IMR-90 (cell line): ENCODE results near the gene ERICH6. TPM values are rescaled to one million over a fixed set of nuclear protein-coding genes. Genes with fewer than 3 reads are reported as not detected.

Experiments
- ATAC-seq: fragments of 200-7000 bp; cut with Tn5 transposase; 2 replicates; pipeline ENCODE4 v1.9.1; 2020; ENCODE audit warnings: low read depth, mild to moderate bottlenecking, moderate library complexity
- BruUV-seq: library from RNA; stranded (reverse); fragments of 400-500 nt; replicated peaks from 2 replicates; lab custom pipeline; 2021; lab: Mats Ljungman, UMichigan
- CTCF ChIA-PET: fragments of 300-600 bp; formaldehyde crosslinking; extraction: SDS; loops from one replicate; lab custom pipeline; 2021; ENCODE audit warnings: antibody characterized with exemption; lab: Yijun Ruan, JAX
- POLR2A ChIA-PET: fragments of 300-600 bp; sonication (Branson Sonifier 250); formaldehyde crosslinking; loops from one replicate; lab custom pipeline; 2022; ENCODE audit warnings: antibody characterized with exemption; ENCODE audit not compliant: unreplicated experiment; lab: Charles Lee
- DNase-seq: peaks from one replicate; pipeline ENCODE4 v3.0.0; 2013
- H2AFZ ChIP-seq: replicated peaks from 2 replicates; pipeline ENCODE3; 2013; ENCODE audit warnings: low read length, mild to moderate bottlenecking; ENCODE audit not compliant: poor library complexity
- H2AK5ac ChIP-seq: 2 replicates; pipeline ENCODE4 v1.6.1; 2013; ENCODE audit warnings: low read depth, low read length, inconsistent platforms
- H2AK9ac ChIP-seq: replicated peaks from 2 replicates; pipeline ENCODE3; 2013; ENCODE audit warnings: mild to moderate bottlenecking, low read depth, low read length, moderate library complexity; ENCODE audit not compliant: poor library complexity
- H2BK120ac ChIP-seq: 2 replicates; pipeline ENCODE4 v1.6.1; 2013; ENCODE audit warnings: low read depth, low read length, inconsistent platforms
- H2BK15ac ChIP-seq: 3 replicates; pipeline ENCODE4 v1.6.1; 2013; ENCODE audit warnings: low read depth, low read length, inconsistent platforms
- H2BK20ac ChIP-seq: 2 replicates; pipeline ENCODE4 v1.6.1; 2013; ENCODE audit warnings: low read depth, mild to moderate bottlenecking, inconsistent platforms, low read length, moderate library complexity
- H2BK5ac ChIP-seq: 2 replicates; pipeline ENCODE4 v1.6.1; 2013; ENCODE audit warnings: mild to moderate bottlenecking, low read depth, low read length, inconsistent platforms; ENCODE audit not compliant: poor library complexity, severe bottlenecking
- H3K14ac ChIP-seq: replicated peaks from 2 replicates; pipeline ENCODE4 v1.6.1; 2013; ENCODE audit warnings: low read depth, low read length, inconsistent platforms
- H3K18ac ChIP-seq: 2 replicates; pipeline ENCODE4 v1.6.1; 2013; ENCODE audit warnings: low read depth, low read length, control low read depth
- H3K23ac ChIP-seq: 2 replicates; pipeline ENCODE4 v1.6.1; 2013; ENCODE audit warnings: low read depth, low read length, inconsistent platforms
- H3K27ac ChIP-seq: 2 replicates; pipeline ENCODE4 v1.5.1; 2013; ENCODE audit warnings: mild to moderate bottlenecking, control low read depth, low read length; ENCODE audit not compliant: insufficient read depth
- H3K27me3 ChIP-seq: 2 replicates; pipeline ENCODE4 v1.6.1; 2013; ENCODE audit warnings: low read length; ENCODE audit not compliant: control insufficient read depth, insufficient read depth
- H3K36me3 ChIP-seq: 2 replicates; pipeline ENCODE4 v1.6.1; 2013; ENCODE audit warnings: low read length, mixed read lengths; ENCODE audit not compliant: control insufficient read depth, insufficient read depth
- H3K4ac ChIP-seq: 2 replicates; pipeline ENCODE4 v1.6.1; 2013; ENCODE audit warnings: low read depth, low read length, inconsistent platforms
- H3K4me1 ChIP-seq: 2 replicates; pipeline ENCODE4 v1.6.1; 2013; ENCODE audit warnings: low read length, mixed read lengths; ENCODE audit not compliant: control insufficient read depth, insufficient read depth
- H3K4me2 ChIP-seq: 2 replicates; pipeline ENCODE4 v1.6.1; 2013; ENCODE audit warnings: low read depth, mild to moderate bottlenecking, control low read depth, low read length, moderate library complexity
- H3K4me3 ChIP-seq: 2 replicates; pipeline ENCODE4 v1.5.1; 2013; ENCODE audit warnings: low read depth, mild to moderate bottlenecking, control low read depth, low read length, moderate library complexity; ENCODE audit not compliant: insufficient read depth
- H3K56ac ChIP-seq: 2 replicates; pipeline ENCODE4 v1.6.1; 2013; ENCODE audit warnings: low read length, inconsistent platforms; ENCODE audit not compliant: insufficient read depth; ENCODE audit errors: extremely low read depth
- H3K79me1 ChIP-seq, 2 experiments: 2 replicates each; pipeline ENCODE4 v1.6.1; 2013; ENCODE audit warnings: low read length in 2 of 2, inconsistent platforms in 1 of 2, low read depth in 1 of 2
- H3K9ac ChIP-seq: 2 replicates; pipeline ENCODE4 v1.6.1; 2013; ENCODE audit warnings: low read depth, low read length, control low read depth
- H3K9me1 ChIP-seq: 2 replicates; pipeline ENCODE4 v1.6.1; 2013; ENCODE audit warnings: low read length, inconsistent platforms; ENCODE audit not compliant: insufficient read depth
- H3K9me3 ChIP-seq: 2 replicates; pipeline ENCODE4 v1.6.1; 2013; ENCODE audit warnings: low read length; ENCODE audit not compliant: control insufficient read depth, insufficient read depth
- H4K20me1 ChIP-seq: 2 replicates; pipeline ENCODE4 v1.6.1; 2013; ENCODE audit warnings: low read length, inconsistent platforms; ENCODE audit not compliant: insufficient read depth
- H4K5ac ChIP-seq: 2 replicates; pipeline ENCODE4 v1.6.1; 2013; ENCODE audit warnings: mild to moderate bottlenecking, low read depth, low read length, control low read depth
- H4K8ac ChIP-seq, 2 experiments: 2 replicates each; pipeline ENCODE4 v1.6.1; 2013; ENCODE audit warnings: low read depth in 2 of 2, low read length in 2 of 2, control low read depth in 1 of 2, inconsistent platforms in 1 of 2
- H4K91ac ChIP-seq: 2 replicates; pipeline ENCODE4 v1.6.1; 2013; ENCODE audit warnings: low read depth, low read length, inconsistent platforms; ENCODE audit not compliant: insufficient read depth
- MAFK ChIP-seq: IDR thresholded peaks from 2 replicates; pipeline ENCODE4 v1.6.1; 2012; ENCODE audit warnings: low read depth, low read length, improper control_type of control experiment
- MXI1 ChIP-seq: IDR thresholded peaks from 2 replicates; pipeline ENCODE4 v1.6.1; 2012; ENCODE audit warnings: low read depth, mild to moderate bottlenecking, low read length, moderate library complexity, borderline replicate concordance
- POLR2A ChIP-seq: IDR thresholded peaks from 2 replicates; pipeline ENCODE4 v1.6.1; 2012; ENCODE audit warnings: mild to moderate bottlenecking, low read depth, low read length
- RCOR1 ChIP-seq: IDR thresholded peaks from 2 replicates; pipeline ENCODE4 v1.6.1; 2012; ENCODE audit warnings: mild to moderate bottlenecking, low read length, improper control_type of control experiment; ENCODE audit not compliant: insufficient replicate concordance
- RFX5 ChIP-seq: IDR thresholded peaks from 2 replicates; pipeline ENCODE4 v1.8.0; 2012; ENCODE audit warnings: low read depth, mild to moderate bottlenecking, low read length, moderate library complexity
- WGBS, 2 experiments: methylation state at CpG; one replicate each; pipeline versions ENCODE4 v1.1.5 to v1.1.7; 2013; ENCODE audit warnings: missing lambda C conversion rate in 2 of 2; ENCODE audit not compliant: insufficient read length in 1 of 2; ENCODE audit errors: extremely low coverage in 2 of 2; 5-methylcytosine and 5-hydroxymethylcytosine counted together
- dilution Hi-C: fragments of 300-500 bp; cut with HindIII; formaldehyde crosslinking; loops from one replicate; pipeline ENCODE4 v1.14.3; 2018; ENCODE audit warnings: low sequenced_read_pairs; ENCODE audit not compliant: unreplicated experiment
- in situ Hi-C: fragments of 300-500 bp; cut with MboI; formaldehyde crosslinking; loops from 3 replicates; pipeline ENCODE4 v1.14.3; 2019; ENCODE audit warnings: low sequenced_read_pairs, inconsistent platforms, mixed read lengths
- intact Hi-C: fragments of 100-400 bp; cut with micrococcal nuclease; formaldehyde crosslinking; loops from 2 replicates; pipeline ENCODE4 v1.10.0; 2022
- polyA plus RNA-seq, 3 experiments: library from polyadenylated mRNA; depleted of rRNA; stranded (reverse); fragments of >200 nt; gene quantifications; 2 replicates each; pipeline ENCODE4 v1.2.3, GENCODE V29; 2012; ENCODE audit warnings: low replicate concordance in 1 of 3
- total RNA-seq: library from RNA; depleted of rRNA; stranded (reverse); fragments of >200 nt; gene quantifications from 2 replicates; pipeline ENCODE4 v1.2.3, GENCODE V29; 2012

Gene ERICH6
- total and polyA plus RNA-seq, 2 of the 4 experiments (the other 2 are of a cell fraction), result under 0.01 TPM; not detected in 1

GRCh38 chr3:150729682-150730360 lies 26.1 kb upstream of the ERICH6 start:
- TF ChIP-seq RCOR1, result no peak
- TF ChIP-seq RFX5, result no peak
- no peak for TF ChIP-seq MXI1
- TF ChIP-seq MAFK, result no peak
- no peak for TF ChIP-seq POLR2A
- Histone ChIP-seq H3K4ac (no peak overlapping the region), H3K79me1 (no peaks in the 10 kb centered on the region), H2BK15ac (no peak overlapping the region), H2BK5ac (no peak overlapping the region), H3K4me3 (no peak overlapping the region), H3K14ac (no peak overlapping the region), H3K27me3 (no peaks in the 10 kb centered on the region), H3K23ac (no peak overlapping the region), H3K9me3 (no peaks in the 10 kb centered on the region), H4K5ac (no peak overlapping the region), H3K18ac (no peak overlapping the region), H2BK20ac (no peak overlapping the region), H2AK9ac (no peak overlapping the region), H4K8ac (no peak overlapping the region), H3K56ac (no peak overlapping the region), H4K91ac (no peak overlapping the region), H3K27ac (no peak overlapping the region), H2BK120ac (no peak overlapping the region), H2AK5ac (no peak overlapping the region), H3K36me3 (no peaks in the 10 kb centered on the region), H2AFZ (no peak overlapping the region), H3K9ac (no peak overlapping the region), H3K4me2 (no peak overlapping the region), H4K20me1 (no peaks in the 10 kb centered on the region), H3K9me1 (no peaks in the 10 kb centered on the region), H3K4me1 (no peaks in the 10 kb centered on the region)
- dilution Hi-C loops, result no loop called here
- WGBS, 2 experiments, result 88% methylated on average over 7 of the region's 9 CpGs; no CpG with 5 or more reads in 1 of the 2 experiments
- in situ Hi-C loops, result loop anchor here (10.0 kb wide), 1 partner anchor 415 kb away; no protein-coding TSS in a partner anchor
- CTCF ChIA-PET, result interaction anchor here (0.6 to 1.5 kb wide), 3 partner anchors 8 to 136 kb away, joined by 3 to 5 read pairs (median 4); partner anchors contain the start of gene ERICH6
- DNase-seq (no peak), ATAC-seq (no peak)
- POLR2A ChIA-PET, result interaction anchor here (0.6 kb wide), 1 partner anchor 34 kb away, joined by 4 read pairs; no protein-coding TSS in a partner anchor
- intact Hi-C loops, result no loop called here
- BruUV-seq, result no TSS peak
